Measurements from ENCODE around the gene ATP9B.

GRCh38 chr18:79104137-79104536, 34.9 kb downstream of the ATP9B start:
- TF ChIP-seq OSR1 (CRISPR knock-in tag; IDR thresholded peaks at IDR 0.05), result no peak
- TF ChIP-seq TSHZ2 (CRISPR knock-in tag; IDR thresholded peaks at IDR 0.05), result no peak
- TF ChIP-seq ZNF70 (CRISPR knock-in tag; IDR thresholded peaks at IDR 0.05), result no peak
